GM12878 (cell line): Measurements from ENCODE around the gene PKN2. TPM values are rescaled to one million over a fixed set of nuclear protein-coding genes. Genes with fewer than 3 reads are reported as not detected.

ENCODE experiments used
- ATAC-seq: fragments of 200-7000 bp; cut with Tn5 transposase; 3 replicates; pipeline ENCODE4 v1.9.1; 2020; ENCODE audit warnings: mild to moderate bottlenecking, moderate library complexity
- BruUV-seq: library from RNA; stranded (reverse); fragments of 400-500 nt; replicated peaks from 2 replicates; lab custom pipeline; 2021; lab: Mats Ljungman, UMichigan
- CTCF ChIA-PET: fragments of 300-600 bp; sonication (Branson Sonifier 250); formaldehyde crosslinking; extraction: SDS; loops from one replicate; lab custom pipeline; 2021; ENCODE audit warnings: inconsistent platforms; lab: Yijun Ruan, JAX
- POLR2A ChIA-PET: fragments of 350-600 bp; formaldehyde crosslinking; extraction: SDS; loops from one replicate; lab custom pipeline; 2021; ENCODE audit warnings: inconsistent platforms; lab: Charles Lee
- RAD21 ChIA-PET: fragments of 300-600 bp; sonication (Branson Sonifier 250); formaldehyde crosslinking; loops from one replicate; lab custom pipeline; 2023; ENCODE audit warnings: antibody characterized with exemption; ENCODE audit not compliant: unreplicated experiment; lab: Charles Lee
- SMC1A ChIA-PET: fragments of 300-600 bp; sonication (Branson Sonifier 250); formaldehyde crosslinking; loops from one replicate; lab custom pipeline; 2023; ENCODE audit not compliant: unreplicated experiment, uncharacterized antibody; lab: Charles Lee
- DNase-seq: peaks from one replicate; pipeline ENCODE4 v3.0.0-alpha.2; 2011; ENCODE audit warnings: low read depth, low spot score
- FAIRE-seq: peaks from 3 replicates; lab custom pipeline; 2011; peaks lifted over from hg19 to GRCh38; lab: Jason Lieb, UNC
- H2AFZ ChIP-seq: 2 replicates; pipeline ENCODE4 v1.6.0; 2011; ENCODE audit warnings: low read depth, low read length, control low read depth; ENCODE audit not compliant: control insufficient read depth
- H3K27ac ChIP-seq: 2 replicates; pipeline ENCODE4 v1.5.1; 2011; ENCODE audit warnings: control low read depth; ENCODE audit not compliant: control insufficient read depth, insufficient read depth
- H3K27me3 ChIP-seq, 2 experiments: replicated peaks in 1 of 2; 2 replicates each; pipeline versions ENCODE4 v1.6.0 to v1.6.1; 2011; ENCODE audit warnings: low read length in 1 of 2; ENCODE audit not compliant: control insufficient read depth in 2 of 2, insufficient read depth in 2 of 2
- H3K36me3 ChIP-seq, 2 experiments: 2 replicates each; pipeline ENCODE4 v1.5.1; 2011; ENCODE audit warnings: low read length in 1 of 2; ENCODE audit not compliant: control insufficient read depth in 2 of 2, insufficient read depth in 2 of 2
- H3K4me1 ChIP-seq: 2 replicates; pipeline ENCODE4 v1.6.1; 2011; ENCODE audit warnings: mild to moderate bottlenecking, low read length, moderate library complexity, mixed read lengths; ENCODE audit not compliant: control insufficient read depth, insufficient read depth
- H3K4me2 ChIP-seq: 2 replicates; pipeline ENCODE4 v1.6.0; 2011; ENCODE audit warnings: control low read depth; ENCODE audit not compliant: control insufficient read depth, insufficient read depth
- H3K4me3 ChIP-seq: fragments of 200-600 bp; sonication (generic); 2 replicates; pipeline ENCODE4 v1.5.1; 2016
- H3K79me2 ChIP-seq: 2 replicates; pipeline ENCODE4 v1.6.0; 2011; ENCODE audit warnings: low read length; ENCODE audit not compliant: control insufficient read depth, insufficient read depth
- H3K9ac ChIP-seq: 2 replicates; pipeline ENCODE4 v1.8.0; 2011; ENCODE audit warnings: low read length, control low read depth, mixed read lengths; ENCODE audit not compliant: control insufficient read depth, insufficient read depth
- H3K9me3 ChIP-seq: replicated peaks from 3 replicates; pipeline ENCODE4 v1.5.1; 2011; ENCODE audit warnings: mild to moderate bottlenecking, low read length; ENCODE audit not compliant: control insufficient read depth, insufficient read depth
- H4K20me1 ChIP-seq: 2 replicates; pipeline ENCODE4 v1.6.0; 2011; ENCODE audit not compliant: control insufficient read depth, insufficient read depth
- BRCA1 ChIP-seq: IDR thresholded peaks from 2 replicates; pipeline ENCODE4 v1.6.1; 2011; ENCODE audit warnings: low read depth, low read length, improper control_type of control experiment
- CREM ChIP-seq: IDR thresholded peaks from 2 replicates; pipeline ENCODE4 v1.6.1; 2014; ENCODE audit warnings: antibody characterized with exemption, low read depth
- MTA2 ChIP-seq: fragments of 450-650 bp; IDR thresholded peaks from 2 replicates; pipeline ENCODE4 v1.6.1; 2016; ENCODE audit warnings: low read depth, mild to moderate bottlenecking, moderate library complexity
- POLR2AphosphoS5 ChIP-seq: IDR thresholded peaks from 2 replicates; pipeline ENCODE4 v1.6.1; 2011; ENCODE audit warnings: mild to moderate bottlenecking, low read length, inconsistent platforms
- TCF12 ChIP-seq: IDR thresholded peaks from 2 replicates; pipeline ENCODE4 v1.6.1; 2011; ENCODE audit warnings: low read depth, mild to moderate bottlenecking, low read length
- TCF3 ChIP-seq: IDR thresholded peaks from 2 replicates; pipeline ENCODE4 v1.6.1; 2012; ENCODE audit warnings: low read depth, mild to moderate bottlenecking, low read length, borderline replicate concordance; ENCODE audit not compliant: insufficient read depth
- WRNIP1 ChIP-seq: IDR thresholded peaks from 2 replicates; pipeline ENCODE4 v1.6.1; 2011; ENCODE audit warnings: low read depth, low read length, improper control_type of control experiment, borderline replicate concordance
- YBX1 ChIP-seq: fragments of 450-650 bp; IDR thresholded peaks from 2 replicates; pipeline ENCODE4 v1.6.1; 2016; ENCODE audit warnings: antibody characterized with exemption
- WGBS: methylation state at CpG from one replicate; pipeline ENCODE4 v1.1.6; 2016; ENCODE audit warnings: low lambda C conversion rate; ENCODE audit not compliant: insufficient replicate concordance, insufficient coverage; ENCODE audit errors: missing lambda C conversion rate; 5-methylcytosine and 5-hydroxymethylcytosine counted together
- in situ Hi-C: fragments of 300-500 bp; cut with MboI; formaldehyde crosslinking; loops from 9 replicates; pipeline ENCODE4 v1.14.3; 2018; ENCODE audit warnings: mixed read lengths
- intact Hi-C: fragments of 100-400 bp; cut with micrococcal nuclease; formaldehyde crosslinking; loops from one replicate; pipeline ENCODE4 v1.14.2; 2022; ENCODE audit not compliant: unreplicated experiment
- polyA plus RNA-seq, 11 experiments: library from polyadenylated mRNA; depleted of rRNA in 4 of 11; unstranded in 6 of 11; stranded (reverse) in 5 of 11; fragments of >200 nt; fragmentation: Nextera tagmentation in 4 of 11; fragmentation: Illumina TruSeq in 1 of 11; extraction: Ambion mirVana in 4 of 11; extraction: Trizol in 1 of 11; gene quantifications; 1 replicate in 1 of 11; 2 replicates in 10 of 11; pipeline versions ENCODE4 v1.2.1 to v1.2.3, GENCODE V29; 2011 to 2016; ENCODE audit warnings: inconsistent platforms in 2 of 11, missing spikeins in 2 of 11, low read depth in 1 of 11
- total RNA-seq, 4 experiments: library from RNA; depleted of rRNA in 3 of 4; stranded (reverse); fragments of >200 nt in 3 of 4; fragmentation: Illumina TruSeq in 1 of 4; extraction: Trizol in 1 of 4; gene quantifications; 2 replicates each; pipeline versions ENCODE4 v1.2.1 to v1.2.3, GENCODE V29; 2013 to 2021
- TF ChIP-seq, protein P1 (sequence below): fragments of 450-650 bp; IDR thresholded peaks from 2 replicates; pipeline ENCODE4 v1.6.1; 2017; ENCODE audit warnings: mild to moderate bottlenecking, moderate library complexity
- TF ChIP-seq, protein P2 (sequence below): IDR thresholded peaks from 2 replicates; pipeline ENCODE4 v1.6.1; 2012; ENCODE audit warnings: low read depth, low read length, improper control_type of control experiment

The PKN2 gene
- total and polyA plus RNA-seq, 10 of the 15 experiments (the other 5 are each of a cell fraction or from before 2014, with no cell fraction given): 2.6 to 18.3 (median 12.9) TPM

DNA sequence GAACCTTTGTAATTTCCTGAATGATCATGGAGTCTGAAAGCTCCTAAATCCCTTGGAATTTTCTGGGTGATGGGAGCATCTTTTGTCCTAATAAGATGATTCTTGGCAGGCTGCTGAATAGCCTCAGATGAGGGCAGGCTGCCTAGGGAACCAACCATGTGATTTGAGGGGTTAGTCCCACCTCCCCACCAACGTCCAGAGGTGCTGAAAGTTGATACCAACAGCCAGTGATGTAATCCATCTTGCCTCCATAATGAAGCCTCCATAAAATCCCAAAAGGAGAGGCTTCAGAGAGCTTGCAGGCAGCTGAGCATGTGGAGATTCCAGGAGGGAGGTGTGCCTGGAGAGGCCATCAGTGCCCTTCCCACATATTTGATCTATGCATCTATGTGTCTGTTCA, 163.6 kb downstream of the PKN2 start:
- in situ Hi-C loops (no loop called here), intact Hi-C loops (no loop called here)
- H3K4me1 ChIP-seq: no peaks in the 10 kb centered on the region
- ChIA-PET POLR2A (no interaction called here), SMC1A (no interaction called here), RAD21 (no interaction called here), CTCF (interaction anchor here (1.3 kb wide), 1 partner anchor 29 kb away, joined by 3 read pairs; no protein-coding TSS in a partner anchor)
- no peaks in the 10 kb centered on the region for H3K79me2 ChIP-seq
- no peaks in the 10 kb centered on the region for H4K20me1 ChIP-seq
- no peak for DNase-seq
- ATAC-seq: no peak
- H3K4me2 ChIP-seq: no peak overlapping the region
- no TSS peak for BruUV-seq
- H3K27me3 ChIP-seq: no peaks in the 10 kb centered on the region
- WGBS: 0% methylated on average over 1 of the region's 1 CpG
- H2AFZ ChIP-seq: no peak overlapping the region
- FAIRE-seq: no peak
- no peak overlapping the region for H3K27ac ChIP-seq
- TF ChIP-seq, protein P1, sequence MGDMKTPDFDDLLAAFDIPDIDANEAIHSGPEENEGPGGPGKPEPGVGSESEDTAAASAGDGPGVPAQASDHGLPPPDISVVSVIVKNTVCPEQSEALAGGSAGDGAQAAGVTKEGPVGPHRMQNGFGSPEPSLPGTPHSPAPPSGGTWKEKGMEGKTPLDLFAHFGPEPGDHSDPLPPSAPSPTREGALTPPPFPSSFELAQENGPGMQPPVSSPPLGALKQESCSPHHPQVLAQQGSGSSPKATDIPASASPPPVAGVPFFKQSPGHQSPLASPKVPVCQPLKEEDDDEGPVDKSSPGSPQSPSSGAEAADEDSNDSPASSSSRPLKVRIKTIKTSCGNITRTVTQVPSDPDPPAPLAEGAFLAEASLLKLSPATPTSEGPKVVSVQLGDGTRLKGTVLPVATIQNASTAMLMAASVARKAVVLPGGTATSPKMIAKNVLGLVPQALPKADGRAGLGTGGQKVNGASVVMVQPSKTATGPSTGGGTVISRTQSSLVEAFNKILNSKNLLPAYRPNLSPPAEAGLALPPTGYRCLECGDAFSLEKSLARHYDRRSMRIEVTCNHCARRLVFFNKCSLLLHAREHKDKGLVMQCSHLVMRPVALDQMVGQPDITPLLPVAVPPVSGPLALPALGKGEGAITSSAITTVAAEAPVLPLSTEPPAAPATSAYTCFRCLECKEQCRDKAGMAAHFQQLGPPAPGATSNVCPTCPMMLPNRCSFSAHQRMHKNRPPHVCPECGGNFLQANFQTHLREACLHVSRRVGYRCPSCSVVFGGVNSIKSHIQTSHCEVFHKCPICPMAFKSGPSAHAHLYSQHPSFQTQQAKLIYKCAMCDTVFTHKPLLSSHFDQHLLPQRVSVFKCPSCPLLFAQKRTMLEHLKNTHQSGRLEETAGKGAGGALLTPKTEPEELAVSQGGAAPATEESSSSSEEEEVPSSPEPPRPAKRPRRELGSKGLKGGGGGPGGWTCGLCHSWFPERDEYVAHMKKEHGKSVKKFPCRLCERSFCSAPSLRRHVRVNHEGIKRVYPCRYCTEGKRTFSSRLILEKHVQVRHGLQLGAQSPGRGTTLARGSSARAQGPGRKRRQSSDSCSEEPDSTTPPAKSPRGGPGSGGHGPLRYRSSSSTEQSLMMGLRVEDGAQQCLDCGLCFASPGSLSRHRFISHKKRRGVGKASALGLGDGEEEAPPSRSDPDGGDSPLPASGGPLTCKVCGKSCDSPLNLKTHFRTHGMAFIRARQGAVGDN: no peak
- TF ChIP-seq YBX1 (no peak), CREM (no peak), MTA2 (no peak), WRNIP1 (no peak), POLR2AphosphoS5 (no peak), BRCA1 (no peak), TCF12 (no peak), TCF3 (no peak)
- TF ChIP-seq, protein P2, sequence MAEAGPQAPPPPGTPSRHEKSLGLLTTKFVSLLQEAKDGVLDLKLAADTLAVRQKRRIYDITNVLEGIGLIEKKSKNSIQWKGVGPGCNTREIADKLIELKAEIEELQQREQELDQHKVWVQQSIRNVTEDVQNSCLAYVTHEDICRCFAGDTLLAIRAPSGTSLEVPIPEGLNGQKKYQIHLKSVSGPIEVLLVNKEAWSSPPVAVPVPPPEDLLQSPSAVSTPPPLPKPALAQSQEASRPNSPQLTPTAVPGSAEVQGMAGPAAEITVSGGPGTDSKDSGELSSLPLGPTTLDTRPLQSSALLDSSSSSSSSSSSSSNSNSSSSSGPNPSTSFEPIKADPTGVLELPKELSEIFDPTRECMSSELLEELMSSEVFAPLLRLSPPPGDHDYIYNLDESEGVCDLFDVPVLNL: no peak
- TF ChIP-seq, all 136 proteins: peak for 0
- Histone ChIP-seq H3K36me3 (peaks cover 1 to 9% of the 10 kb centered on the region in 2 experiments; a peak in 3 of 4 replicates), H3K4me3 (no peak overlapping the region), H3K9ac (no peak overlapping the region), H3K9me3 (no peaks in the 10 kb centered on the region)
